Spleen (tissue), 7 donors: ENCODE measurements around the gene ZNF93.

ENCODE experiments used
- CTCF ChIP-seq, 11 experiments: fragments of 200-600 bp in 7 of 11; fragments of 450-650 bp in 4 of 11; sonication (generic) in 4 of 11; IDR thresholded peaks in 8 of 11; conservative IDR thresholded peaks in 3 of 11; 1 replicate in 7 of 11; 2 replicates in 4 of 11; pipeline versions ENCODE4 v1.4.0 to v1.8.0; 2016 to 2021; ENCODE audit warnings: antibody characterized with exemption in 11 of 11, inconsistent platforms in 4 of 11, mild to moderate bottlenecking in 1 of 11
- POLR2A ChIP-seq, 3 donors: fragments of 450-650 bp; IDR thresholded peaks; one replicate each; pipeline ENCODE4 v1.5.1; 2017; ENCODE audit warnings: antibody characterized with exemption in 3 of 3, mild to moderate bottlenecking in 1 of 3
- POLR2AphosphoS5 ChIP-seq, 3 donors: sonication (generic); formaldehyde crosslinking; IDR thresholded peaks; one replicate each; pipeline ENCODE4 v1.5.1; 2017; ENCODE audit warnings: antibody characterized with exemption in 3 of 3
- donor health status: DM: no; HTN: no; CAD: no; lungs with moderate emphysema.
- donor health status: DM: no; HTN: no; CAD: no.
- donor health status: DM: no; HTN: no; CAD: no.

- no peak for TF ChIP-seq POLR2A (IDR thresholded peaks at IDR 0.05)
- no peak for TF ChIP-seq CTCF (IDR thresholded peaks at IDR 0.05 in 8 of 11, conservative IDR thresholded peaks at IDR 0.05 in 3 of 11)
- no peak for TF ChIP-seq POLR2AphosphoS5 (IDR thresholded peaks at IDR 0.05)
These were observed 512 bp upstream of the ZNF93 start for GRCh38 chr19:19900139-19900728.
